HepG2 (cell line): Measurements from ENCODE around the gene FKBP1B. TPM values are rescaled to one million over a fixed set of nuclear protein-coding genes. Genes with fewer than 3 reads are reported as not detected.

Experiments used
- BRD4 ChIP-seq: sonication (generic); formaldehyde crosslinking; IDR thresholded peaks from 2 replicates; pipeline ENCODE4 v1.4.0; 2020; ENCODE audit warnings: missing genetic modification reagents
- CAMTA2 ChIP-seq: sonication (generic); formaldehyde crosslinking; IDR thresholded peaks from 2 replicates; pipeline ENCODE4 v1.4.0; 2020; ENCODE audit warnings: mild to moderate bottlenecking, missing genetic modification reagents, borderline replicate concordance
- ERF ChIP-seq: IDR thresholded peaks from 2 replicates; pipeline ENCODE4 v1.6.1; 2018; ENCODE audit warnings: missing biosample characterization, missing genetic modification reagents
- ETV5 ChIP-seq: IDR thresholded peaks from 2 replicates; pipeline ENCODE4 v1.6.1; 2018; ENCODE audit warnings: missing biosample characterization, missing genetic modification reagents, inconsistent platforms, borderline replicate concordance
- HDAC6 ChIP-seq: fragments of 200-600 bp; sonication (generic); IDR thresholded peaks from 2 replicates; pipeline ENCODE4 v1.7.0; 2017; ENCODE audit warnings: mild to moderate bottlenecking, antibody characterized with exemption, low read length, low read depth
- JDP2 ChIP-seq: sonication (generic); formaldehyde crosslinking; IDR thresholded peaks from 2 replicates; pipeline ENCODE4 v1.8.1; 2022; ENCODE audit warnings: missing genetic modification reagents, borderline replicate concordance
- KDM5A ChIP-seq: fragments of 200-600 bp; sonication (generic); IDR thresholded peaks from 2 replicates; pipeline ENCODE4 v1.7.0; 2018; ENCODE audit warnings: antibody characterized with exemption, mild to moderate bottlenecking, low read length, borderline replicate concordance
- LCORL ChIP-seq, 2 experiments: fragments of 450-650 bp in 1 of 2; sonication (generic) in 1 of 2; formaldehyde crosslinking in 1 of 2; IDR thresholded peaks; 2 replicates each; pipeline versions ENCODE4 v1.5.0 to v1.6.1; 2017 to 2020; ENCODE audit warnings: antibody characterized with exemption in 1 of 2, missing genetic modification reagents in 1 of 2
- MTA1 ChIP-seq: sonication (generic); formaldehyde crosslinking; IDR thresholded peaks from 2 replicates; pipeline ENCODE4 v1.4.0; 2020; ENCODE audit warnings: missing genetic modification reagents, mild to moderate bottlenecking, borderline replicate concordance
- PRDM4 ChIP-seq: sonication (generic); formaldehyde crosslinking; IDR thresholded peaks from 2 replicates; pipeline ENCODE4 v1.9.0; 2021; ENCODE audit warnings: missing genetic modification reagents, borderline replicate concordance
- SATB2 ChIP-seq: sonication (generic); formaldehyde crosslinking; IDR thresholded peaks from 2 replicates; pipeline ENCODE4 v1.5.0; 2020; ENCODE audit warnings: missing genetic modification reagents
- SETDB1 ChIP-seq: sonication (generic); formaldehyde crosslinking; IDR thresholded peaks from 2 replicates; pipeline ENCODE4 v1.5.1; 2020; ENCODE audit warnings: missing genetic modification reagents, mild to moderate bottlenecking, borderline replicate concordance
- SMARCE1 ChIP-seq: fragments of 450-650 bp; IDR thresholded peaks from 2 replicates; pipeline ENCODE4 v1.6.1; 2017; ENCODE audit warnings: borderline replicate concordance
- SNAPC2 ChIP-seq: sonication (generic); formaldehyde crosslinking; IDR thresholded peaks from 2 replicates; pipeline ENCODE4 v1.8.1; 2022; ENCODE audit warnings: mild to moderate bottlenecking, missing genetic modification reagents
- TFDP2 ChIP-seq: sonication (generic); formaldehyde crosslinking; IDR thresholded peaks from 2 replicates; pipeline ENCODE4 v1.4.0; 2020; ENCODE audit warnings: missing genetic modification reagents
- ZBTB8A ChIP-seq: sonication (generic); formaldehyde crosslinking; IDR thresholded peaks from 2 replicates; pipeline ENCODE4 v1.4.0; 2020; ENCODE audit warnings: mild to moderate bottlenecking, low read depth, missing genetic modification reagents, borderline replicate concordance
- ZNF101 ChIP-seq: sonication (generic); formaldehyde crosslinking; IDR thresholded peaks from 2 replicates; pipeline ENCODE4 v1.4.0; 2020; ENCODE audit warnings: mild to moderate bottlenecking, low read depth, missing genetic modification reagents, borderline replicate concordance
- ZNF547 ChIP-seq: sonication (generic); formaldehyde crosslinking; IDR thresholded peaks from 2 replicates; pipeline ENCODE4 v1.5.1; 2020; ENCODE audit warnings: mild to moderate bottlenecking, missing genetic modification reagents
- ZNF775 ChIP-seq: sonication (generic); formaldehyde crosslinking; IDR thresholded peaks from 2 replicates; pipeline ENCODE4 v1.4.0; 2020; ENCODE audit warnings: missing genetic modification reagents, mild to moderate bottlenecking, moderate library complexity, borderline replicate concordance
- polyA plus RNA-seq, 8 experiments: library from polyadenylated mRNA; depleted of rRNA in 3 of 8; stranded (reverse) in 7 of 8; unstranded in 1 of 8; fragments of >200 nt; fragmentation: Illumina TruSeq in 4 of 8; extraction: Trizol in 4 of 8; gene quantifications; 2 replicates each; pipeline versions ENCODE4 v1.2.1 to v1.2.3, GENCODE V29; 2011 to 2016; ENCODE audit warnings: low read depth in 4 of 8, missing spikeins in 1 of 8, mixed read lengths in 1 of 8; ENCODE audit not compliant: insufficient read depth in 1 of 8
- total RNA-seq, 5 experiments: library from RNA; depleted of rRNA; stranded (reverse); fragments of >200 nt; fragmentation: Illumina TruSeq; extraction: Trizol; gene quantifications; 2 replicates each; pipeline ENCODE4 v1.2.3, GENCODE V29; 2016; ENCODE audit warnings: low read depth in 1 of 5
- TF ChIP-seq, protein P1 (sequence below): sonication (generic); formaldehyde crosslinking; IDR thresholded peaks from 2 replicates; pipeline ENCODE4 v1.5.1; 2020; ENCODE audit warnings: missing genetic modification reagents, mild to moderate bottlenecking, borderline replicate concordance
- TF ChIP-seq, protein P2 (sequence below): sonication (generic); formaldehyde crosslinking; IDR thresholded peaks from 2 replicates; pipeline ENCODE4 v1.9.0; 2021; ENCODE audit warnings: missing genetic modification reagents, mild to moderate bottlenecking, borderline replicate concordance

FKBP1B gene
- total and polyA plus RNA-seq, 2 of the 13 experiments (the other 11 are each of a cell fraction or from before 2014, with no cell fraction given): 35.2 to 96.3 TPM

GRCh38 chr2:24075915-24076848 is 26.6 kb downstream of the FKBP1B start, which contains the start of gene SF3B6 (continued):
- TF ChIP-seq ETV5 (CRISPR knock-in tag): peak; percentile 99
- TF ChIP-seq ZNF775 (CRISPR knock-in tag): peak; percentile 27; the same call in 1 of the 2 replicates
- TF ChIP-seq SNAPC2 (CRISPR knock-in tag): peak; percentile 92
- TF ChIP-seq SETDB1: no peak
- peak; percentile 99 for TF ChIP-seq ERF (CRISPR knock-in tag)
- 0 out of 2 replicates have a peak, but pooled peaks have one; percentile 69 for TF ChIP-seq MTA1 (CRISPR knock-in tag)
- peak; percentile 97 for TF ChIP-seq KDM5A
- peak; percentile 79 for TF ChIP-seq TFDP2 (CRISPR knock-in tag)
- TF ChIP-seq HDAC6: no peak
- peak; percentile 87; the same call in 1 of the 2 replicates for TF ChIP-seq PRDM4
- TF ChIP-seq, protein P1, sequence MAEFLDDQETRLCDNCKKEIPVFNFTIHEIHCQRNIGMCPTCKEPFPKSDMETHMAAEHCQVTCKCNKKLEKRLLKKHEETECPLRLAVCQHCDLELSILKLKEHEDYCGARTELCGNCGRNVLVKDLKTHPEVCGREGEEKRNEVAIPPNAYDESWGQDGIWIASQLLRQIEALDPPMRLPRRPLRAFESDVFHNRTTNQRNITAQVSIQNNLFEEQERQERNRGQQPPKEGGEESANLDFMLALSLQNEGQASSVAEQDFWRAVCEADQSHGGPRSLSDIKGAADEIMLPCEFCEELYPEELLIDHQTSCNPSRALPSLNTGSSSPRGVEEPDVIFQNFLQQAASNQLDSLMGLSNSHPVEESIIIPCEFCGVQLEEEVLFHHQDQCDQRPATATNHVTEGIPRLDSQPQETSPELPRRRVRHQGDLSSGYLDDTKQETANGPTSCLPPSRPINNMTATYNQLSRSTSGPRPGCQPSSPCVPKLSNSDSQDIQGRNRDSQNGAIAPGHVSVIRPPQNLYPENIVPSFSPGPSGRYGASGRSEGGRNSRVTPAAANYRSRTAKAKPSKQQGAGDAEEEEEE (CRISPR knock-in tag): no peak
- TF ChIP-seq SMARCE1: no peak
- TF ChIP-seq BRD4: no peak; the same call in none of the 2 replicates
- TF ChIP-seq SATB2 (CRISPR knock-in tag): no peak
- no peak; the same call in 1 of the 2 replicates for TF ChIP-seq ZNF101 (CRISPR knock-in tag)
- TF ChIP-seq ZNF547 (CRISPR knock-in tag): peak; percentile 82; the same call in 1 of the 2 replicates
- TF ChIP-seq, protein P2, sequence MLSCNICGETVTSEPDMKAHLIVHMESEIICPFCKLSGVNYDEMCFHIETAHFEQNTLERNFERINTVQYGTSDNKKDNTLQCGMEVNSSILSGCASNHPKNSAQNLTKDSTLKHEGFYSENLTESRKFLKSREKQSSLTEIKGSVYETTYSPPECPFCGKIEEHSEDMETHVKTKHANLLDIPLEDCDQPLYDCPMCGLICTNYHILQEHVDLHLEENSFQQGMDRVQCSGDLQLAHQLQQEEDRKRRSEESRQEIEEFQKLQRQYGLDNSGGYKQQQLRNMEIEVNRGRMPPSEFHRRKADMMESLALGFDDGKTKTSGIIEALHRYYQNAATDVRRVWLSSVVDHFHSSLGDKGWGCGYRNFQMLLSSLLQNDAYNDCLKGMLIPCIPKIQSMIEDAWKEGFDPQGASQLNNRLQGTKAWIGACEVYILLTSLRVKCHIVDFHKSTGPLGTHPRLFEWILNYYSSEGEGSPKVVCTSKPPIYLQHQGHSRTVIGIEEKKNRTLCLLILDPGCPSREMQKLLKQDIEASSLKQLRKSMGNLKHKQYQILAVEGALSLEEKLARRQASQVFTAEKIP (CRISPR knock-in tag): no peak
- no peak for TF ChIP-seq JDP2 (CRISPR knock-in tag)
- no peak for TF ChIP-seq LCORL (IDR thresholded peaks at IDR 0.05)
- peak; percentile 65 for TF ChIP-seq LCORL (CRISPR knock-in tag; IDR thresholded peaks at IDR 0.05)
- TF ChIP-seq CAMTA2 (CRISPR knock-in tag): no peak; the same call in none of the 2 replicates
- TF ChIP-seq ZBTB8A (CRISPR knock-in tag): no peak
